ENCODE measurements around the gene FAM171A1.

- TF ChIP-seq, protein P1, sequence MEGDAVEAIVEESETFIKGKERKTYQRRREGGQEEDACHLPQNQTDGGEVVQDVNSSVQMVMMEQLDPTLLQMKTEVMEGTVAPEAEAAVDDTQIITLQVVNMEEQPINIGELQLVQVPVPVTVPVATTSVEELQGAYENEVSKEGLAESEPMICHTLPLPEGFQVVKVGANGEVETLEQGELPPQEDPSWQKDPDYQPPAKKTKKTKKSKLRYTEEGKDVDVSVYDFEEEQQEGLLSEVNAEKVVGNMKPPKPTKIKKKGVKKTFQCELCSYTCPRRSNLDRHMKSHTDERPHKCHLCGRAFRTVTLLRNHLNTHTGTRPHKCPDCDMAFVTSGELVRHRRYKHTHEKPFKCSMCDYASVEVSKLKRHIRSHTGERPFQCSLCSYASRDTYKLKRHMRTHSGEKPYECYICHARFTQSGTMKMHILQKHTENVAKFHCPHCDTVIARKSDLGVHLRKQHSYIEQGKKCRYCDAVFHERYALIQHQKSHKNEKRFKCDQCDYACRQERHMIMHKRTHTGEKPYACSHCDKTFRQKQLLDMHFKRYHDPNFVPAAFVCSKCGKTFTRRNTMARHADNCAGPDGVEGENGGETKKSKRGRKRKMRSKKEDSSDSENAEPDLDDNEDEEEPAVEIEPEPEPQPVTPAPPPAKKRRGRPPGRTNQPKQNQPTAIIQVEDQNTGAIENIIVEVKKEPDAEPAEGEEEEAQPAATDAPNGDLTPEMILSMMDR (IDR thresholded peaks at IDR 0.05), result no peak
- no peak for TF ChIP-seq POLR2A (IDR thresholded peaks at IDR 0.05)
Observed at GRCh38 chr10:15325243-15325943, 45.7 kb downstream of the FAM171A1 start.

Data from uterus (tissue), 2 donors.